Measurements from ENCODE around the gene BHLHE40.

The BHLHE40 gene

DNA sequence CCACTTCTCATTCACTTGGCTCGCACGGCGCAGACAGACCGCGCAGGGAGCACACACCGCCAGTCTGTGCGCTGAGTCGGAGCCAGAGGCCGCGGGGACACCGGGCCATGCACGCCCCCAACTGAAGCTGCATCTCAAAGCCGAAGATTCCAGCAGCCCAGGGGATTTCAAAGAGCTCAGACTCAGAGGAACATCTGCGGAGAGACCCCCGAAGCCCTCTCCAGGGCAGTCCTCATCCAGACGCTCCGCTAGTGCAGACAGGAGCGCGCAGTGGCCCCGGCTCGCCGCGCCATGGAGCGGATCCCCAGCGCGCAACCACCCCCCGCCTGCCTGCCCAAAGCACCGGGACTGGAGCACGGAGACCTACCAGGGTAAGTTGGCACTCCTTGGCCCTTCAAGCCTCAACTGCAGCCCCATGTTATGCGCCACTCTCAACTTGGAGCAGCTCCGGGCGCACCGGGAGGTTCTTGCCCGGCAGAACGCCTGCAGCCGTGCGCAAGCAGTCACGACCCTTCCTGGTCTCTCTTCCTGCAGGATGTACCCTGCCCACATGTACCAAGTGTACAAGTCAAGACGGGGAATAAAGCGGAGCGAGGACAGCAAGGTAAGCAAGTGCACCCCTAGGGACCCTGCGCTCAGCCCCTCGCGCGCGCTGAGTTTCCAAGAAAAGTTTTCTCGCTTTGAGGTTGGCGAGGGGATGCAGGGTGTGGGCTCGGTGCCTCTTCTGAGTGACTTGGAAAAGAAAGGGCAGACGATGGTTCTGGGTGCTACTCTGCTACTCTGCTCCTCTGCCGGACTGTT is at the start of gene BHLHE40:
TSS of gene BHLHE40 (plus strand) at position 10 of the 801 bp plus-strand sequence. CDS start at position 292, 282 bp downstream.
- TF ChIP-seq ZBTB7A (IDR thresholded peaks at IDR 0.05; ENCODE audit: low read depth) (peak; percentile 41; the same call in 1 of the 2 replicates), CEBPB (IDR thresholded peaks at IDR 0.05) (no peak)
- TF ChIP-seq, protein P1, sequence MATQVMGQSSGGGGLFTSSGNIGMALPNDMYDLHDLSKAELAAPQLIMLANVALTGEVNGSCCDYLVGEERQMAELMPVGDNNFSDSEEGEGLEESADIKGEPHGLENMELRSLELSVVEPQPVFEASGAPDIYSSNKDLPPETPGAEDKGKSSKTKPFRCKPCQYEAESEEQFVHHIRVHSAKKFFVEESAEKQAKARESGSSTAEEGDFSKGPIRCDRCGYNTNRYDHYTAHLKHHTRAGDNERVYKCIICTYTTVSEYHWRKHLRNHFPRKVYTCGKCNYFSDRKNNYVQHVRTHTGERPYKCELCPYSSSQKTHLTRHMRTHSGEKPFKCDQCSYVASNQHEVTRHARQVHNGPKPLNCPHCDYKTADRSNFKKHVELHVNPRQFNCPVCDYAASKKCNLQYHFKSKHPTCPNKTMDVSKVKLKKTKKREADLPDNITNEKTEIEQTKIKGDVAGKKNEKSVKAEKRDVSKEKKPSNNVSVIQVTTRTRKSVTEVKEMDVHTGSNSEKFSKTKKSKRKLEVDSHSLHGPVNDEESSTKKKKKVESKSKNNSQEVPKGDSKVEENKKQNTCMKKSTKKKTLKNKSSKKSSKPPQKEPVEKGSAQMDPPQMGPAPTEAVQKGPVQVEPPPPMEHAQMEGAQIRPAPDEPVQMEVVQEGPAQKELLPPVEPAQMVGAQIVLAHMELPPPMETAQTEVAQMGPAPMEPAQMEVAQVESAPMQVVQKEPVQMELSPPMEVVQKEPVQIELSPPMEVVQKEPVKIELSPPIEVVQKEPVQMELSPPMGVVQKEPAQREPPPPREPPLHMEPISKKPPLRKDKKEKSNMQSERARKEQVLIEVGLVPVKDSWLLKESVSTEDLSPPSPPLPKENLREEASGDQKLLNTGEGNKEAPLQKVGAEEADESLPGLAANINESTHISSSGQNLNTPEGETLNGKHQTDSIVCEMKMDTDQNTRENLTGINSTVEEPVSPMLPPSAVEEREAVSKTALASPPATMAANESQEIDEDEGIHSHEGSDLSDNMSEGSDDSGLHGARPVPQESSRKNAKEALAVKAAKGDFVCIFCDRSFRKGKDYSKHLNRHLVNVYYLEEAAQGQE (IDR thresholded peaks at IDR 0.05; ENCODE audit: low read depth) = no peak

DNA sequence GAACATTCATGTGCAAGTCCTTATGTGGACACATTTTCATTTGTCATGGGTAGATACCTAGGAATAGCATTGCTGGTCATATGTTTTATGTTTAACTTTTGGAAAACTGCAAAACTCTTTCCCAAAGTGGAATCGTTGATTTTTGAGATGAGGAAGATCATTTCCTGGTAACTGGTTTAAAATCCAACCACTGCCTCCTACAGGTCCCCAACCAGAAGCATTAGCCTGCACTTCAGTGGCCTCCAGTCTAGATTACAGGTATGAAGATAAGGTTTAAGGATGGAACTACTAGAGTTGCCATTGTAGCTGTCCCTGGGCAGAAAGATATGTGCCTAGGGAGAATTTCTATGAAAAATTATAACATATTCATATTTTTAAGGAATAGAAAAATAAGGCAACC is 48.7 kb upstream of the BHLHE40 start:
- TF ChIP-seq TAF1 (IDR thresholded peaks at IDR 0.05; ENCODE audit: low read depth) = no peak
- no peak for TF ChIP-seq RAD21 (IDR thresholded peaks at IDR 0.05; ENCODE audit: low read depth)
- TF ChIP-seq, protein P2, sequence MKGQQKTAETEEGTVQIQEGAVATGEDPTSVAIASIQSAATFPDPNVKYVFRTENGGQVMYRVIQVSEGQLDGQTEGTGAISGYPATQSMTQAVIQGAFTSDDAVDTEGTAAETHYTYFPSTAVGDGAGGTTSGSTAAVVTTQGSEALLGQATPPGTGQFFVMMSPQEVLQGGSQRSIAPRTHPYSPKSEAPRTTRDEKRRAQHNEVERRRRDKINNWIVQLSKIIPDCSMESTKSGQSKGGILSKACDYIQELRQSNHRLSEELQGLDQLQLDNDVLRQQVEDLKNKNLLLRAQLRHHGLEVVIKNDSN (IDR thresholded peaks at IDR 0.05) = no peak
- TF ChIP-seq EGR1 (IDR thresholded peaks at IDR 0.05) = no peak
- TF ChIP-seq NFIC (IDR thresholded peaks at IDR 0.05) = no peak
- no peak for TF ChIP-seq YY1 (IDR thresholded peaks at IDR 0.05; ENCODE audit: low read depth)
- TF ChIP-seq TEAD4 (IDR thresholded peaks at IDR 0.05) = no peak
- TF ChIP-seq ZBTB7A (IDR thresholded peaks at IDR 0.05; ENCODE audit: low read depth) = no peak
- TF ChIP-seq TCF12 (IDR thresholded peaks at IDR 0.05; ENCODE audit: low read depth) = no peak
- TF ChIP-seq EP300 (IDR thresholded peaks at IDR 0.05; ENCODE audit: borderline replicate concordance) = no peak
- TF ChIP-seq, protein P1 (IDR thresholded peaks at IDR 0.05; ENCODE audit: low read depth) = no peak
- TF ChIP-seq FOXM1 (IDR thresholded peaks at IDR 0.05; ENCODE audit: borderline replicate concordance, low read depth) = no peak
- TF ChIP-seq, protein P3, sequence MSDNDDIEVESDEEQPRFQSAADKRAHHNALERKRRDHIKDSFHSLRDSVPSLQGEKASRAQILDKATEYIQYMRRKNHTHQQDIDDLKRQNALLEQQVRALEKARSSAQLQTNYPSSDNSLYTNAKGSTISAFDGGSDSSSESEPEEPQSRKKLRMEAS (IDR thresholded peaks at IDR 0.05) = no peak
- no peak for TF ChIP-seq CEBPB (IDR thresholded peaks at IDR 0.05)
- TF ChIP-seq CREB1 (IDR thresholded peaks at IDR 0.05; ENCODE audit: low read depth) = no peak

DNA sequence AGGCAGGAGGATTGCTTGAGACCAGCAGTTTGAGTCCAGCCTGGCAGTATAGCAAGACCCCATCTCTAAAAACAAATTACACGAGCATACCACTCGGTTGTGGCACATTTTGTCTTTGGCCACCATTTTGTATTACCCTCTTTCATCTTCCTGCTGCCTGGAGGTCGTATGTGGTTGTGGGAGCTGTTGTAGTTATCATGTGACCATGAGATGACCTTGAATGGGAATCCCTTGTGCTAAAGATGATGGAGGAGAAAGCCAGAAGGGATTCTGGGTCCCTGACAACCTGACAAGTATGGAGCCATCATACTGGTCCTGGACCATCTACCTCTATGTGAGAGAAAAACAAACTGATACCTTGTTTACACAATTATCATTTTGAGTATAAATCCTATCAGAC is 45.2 kb upstream of the BHLHE40 start:
- TF ChIP-seq NFIC (IDR thresholded peaks at IDR 0.05) = no peak
- TF ChIP-seq, protein P1 (IDR thresholded peaks at IDR 0.05; ENCODE audit: low read depth) = no peak
- TF ChIP-seq, protein P2 (IDR thresholded peaks at IDR 0.05) = no peak
- TF ChIP-seq ZBTB7A (IDR thresholded peaks at IDR 0.05; ENCODE audit: low read depth) = no peak
- no peak for TF ChIP-seq YY1 (IDR thresholded peaks at IDR 0.05; ENCODE audit: low read depth)
- TF ChIP-seq TCF12 (IDR thresholded peaks at IDR 0.05; ENCODE audit: low read depth) = no peak
- no peak for TF ChIP-seq CEBPB (IDR thresholded peaks at IDR 0.05)
- TF ChIP-seq TAF1 (IDR thresholded peaks at IDR 0.05; ENCODE audit: low read depth) = no peak
- TF ChIP-seq EP300 (IDR thresholded peaks at IDR 0.05; ENCODE audit: borderline replicate concordance) = no peak
- TF ChIP-seq CREB1 (IDR thresholded peaks at IDR 0.05; ENCODE audit: low read depth) = no peak
- TF ChIP-seq RAD21 (IDR thresholded peaks at IDR 0.05; ENCODE audit: low read depth) = no peak
- no peak for TF ChIP-seq TEAD4 (IDR thresholded peaks at IDR 0.05)
- TF ChIP-seq, protein P3 (IDR thresholded peaks at IDR 0.05) = no peak
- TF ChIP-seq EGR1 (IDR thresholded peaks at IDR 0.05) = no peak
- TF ChIP-seq FOXM1 (IDR thresholded peaks at IDR 0.05; ENCODE audit: borderline replicate concordance, low read depth) = no peak

DNA sequence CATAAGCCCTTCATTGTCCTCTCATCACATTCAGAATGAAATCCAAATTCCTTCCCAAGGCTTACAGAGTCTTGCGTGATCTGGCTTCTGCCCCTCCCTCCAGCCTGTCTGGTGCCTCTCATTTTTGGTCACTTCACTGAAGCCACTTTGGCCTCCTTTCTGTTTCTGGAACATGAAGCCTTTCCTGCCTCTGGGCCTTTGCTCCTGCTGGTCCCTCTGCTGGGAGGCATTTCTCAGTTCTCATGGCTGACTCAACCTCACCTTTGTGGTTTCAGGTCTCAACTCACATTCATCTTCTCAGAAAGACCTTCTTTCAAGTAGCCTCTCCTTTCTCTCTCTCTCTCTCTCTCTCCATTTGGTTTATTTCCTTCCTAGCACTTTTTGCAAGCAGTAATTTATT is 43.9 kb upstream of the BHLHE40 start:
- TF ChIP-seq CEBPB (IDR thresholded peaks at IDR 0.05) (no peak), EP300 (IDR thresholded peaks at IDR 0.05; ENCODE audit: borderline replicate concordance) (no peak), CREB1 (IDR thresholded peaks at IDR 0.05; ENCODE audit: low read depth) (no peak), TEAD4 (IDR thresholded peaks at IDR 0.05) (no peak), YY1 (IDR thresholded peaks at IDR 0.05; ENCODE audit: low read depth) (no peak), NFIC (IDR thresholded peaks at IDR 0.05) (no peak), ZBTB7A (IDR thresholded peaks at IDR 0.05; ENCODE audit: low read depth) (no peak), TCF12 (IDR thresholded peaks at IDR 0.05; ENCODE audit: low read depth) (no peak), RAD21 (IDR thresholded peaks at IDR 0.05; ENCODE audit: low read depth) (no peak), EGR1 (IDR thresholded peaks at IDR 0.05) (no peak), FOXM1 (IDR thresholded peaks at IDR 0.05; ENCODE audit: borderline replicate concordance, low read depth) (no peak), TAF1 (IDR thresholded peaks at IDR 0.05; ENCODE audit: low read depth) (no peak)
- TF ChIP-seq, protein P3 (IDR thresholded peaks at IDR 0.05) = no peak
- TF ChIP-seq, protein P1 (IDR thresholded peaks at IDR 0.05; ENCODE audit: low read depth) = no peak
- TF ChIP-seq, protein P2 (IDR thresholded peaks at IDR 0.05) = no peak

Measured in Ishikawa (cell line).